GM23338 (cell line): ENCODE data around the gene ASB8. TPM values are rescaled to one million over a fixed set of nuclear protein-coding genes. Genes with fewer than 3 reads are reported as not detected.

Source experiments
- ATAC-seq: fragments of 200-7000 bp; cut with Tn5 transposase; 3 replicates; pipeline ENCODE4 v1.9.1; 2020
- DNase-seq: peaks from one replicate; pipeline ENCODE4 v3.0.0-alpha.2; 2015; ENCODE audit warnings: low spot score
- H2AFZ ChIP-seq: fragments of 200-600 bp; sonication (generic); 2 replicates; pipeline ENCODE4 v1.8.0; 2016; ENCODE audit warnings: antibody characterized with exemption, mild to moderate bottlenecking, moderate library complexity
- H3F3A ChIP-seq: fragments of 200-600 bp; sonication (generic); replicated peaks from 2 replicates; pipeline ENCODE4 v1.8.0; 2017; ENCODE audit warnings: antibody characterized with exemption, mixed run types, low read depth
- H3K27ac ChIP-seq: fragments of 200-600 bp; sonication (generic); 2 replicates; pipeline ENCODE4 v1.6.1; 2016; ENCODE audit warnings: low read depth
- H3K27me3 ChIP-seq: fragments of 200-600 bp; sonication (generic); 2 replicates; pipeline ENCODE4 v1.8.0; 2016; ENCODE audit warnings: mild to moderate bottlenecking, mixed run types, moderate library complexity; ENCODE audit not compliant: insufficient read depth
- H3K36me3 ChIP-seq: fragments of 200-600 bp; sonication (generic); 2 replicates; pipeline ENCODE4 v1.8.0; 2016; ENCODE audit warnings: mild to moderate bottlenecking; ENCODE audit not compliant: insufficient read depth
- H3K4me1 ChIP-seq: fragments of 200-600 bp; sonication (generic); 2 replicates; pipeline ENCODE4 v1.8.0; 2016; ENCODE audit warnings: mild to moderate bottlenecking, moderate library complexity; ENCODE audit not compliant: insufficient read depth
- H3K4me2 ChIP-seq: fragments of 200-600 bp; sonication (generic); 2 replicates; pipeline ENCODE4 v1.7.1; 2017; ENCODE audit warnings: mixed run types
- H3K4me3 ChIP-seq: fragments of 200-600 bp; sonication (generic); 2 replicates; pipeline ENCODE4 v1.6.1; 2016; ENCODE audit warnings: mixed run types
- H3K79me2 ChIP-seq: fragments of 200-600 bp; sonication (generic); replicated peaks from 2 replicates; pipeline ENCODE4 v1.8.0; 2017; ENCODE audit warnings: mild to moderate bottlenecking; ENCODE audit not compliant: insufficient read depth
- H3K9me2 ChIP-seq: fragments of 200-600 bp; sonication (generic); 2 replicates; pipeline ENCODE4 v1.8.0; 2017; ENCODE audit not compliant: insufficient read depth
- H4K20me1 ChIP-seq: fragments of 200-600 bp; sonication (generic); replicated peaks from 2 replicates; pipeline ENCODE4 v1.8.0; 2017; ENCODE audit warnings: mild to moderate bottlenecking; ENCODE audit not compliant: insufficient read depth
- H3K27ac Mint-ChIP-seq: 2 replicates; pipeline ENCODE4 v1.8.0; 2020; ENCODE audit warnings: inconsistent platforms, mild to moderate bottlenecking, moderate library complexity, mixed read lengths
- H3K27me3 Mint-ChIP-seq: 3 replicates; pipeline ENCODE4 v1.8.0; 2022; ENCODE audit warnings: low read depth, mild to moderate bottlenecking, moderate library complexity, mixed read lengths, inconsistent platforms; ENCODE audit not compliant: insufficient read depth, poor library complexity
- H3K36me3 Mint-ChIP-seq: 3 replicates; pipeline ENCODE4 v1.8.0; 2021; ENCODE audit warnings: low read depth, mild to moderate bottlenecking, inconsistent platforms, moderate library complexity, mixed read lengths
- H3K4me1 Mint-ChIP-seq: 3 replicates; pipeline ENCODE4 v1.8.0; 2020; ENCODE audit warnings: mild to moderate bottlenecking, inconsistent platforms, mixed read lengths
- H3K4me3 Mint-ChIP-seq: 3 replicates; pipeline ENCODE4 v1.8.0; 2021; ENCODE audit warnings: moderate library complexity, mild to moderate bottlenecking, inconsistent platforms, mixed read lengths
- H3K9me3 Mint-ChIP-seq: 3 replicates; pipeline ENCODE4 v1.8.0; 2020; ENCODE audit warnings: moderate library complexity, mild to moderate bottlenecking, inconsistent platforms, mixed read lengths
- CREB1 ChIP-seq: fragments of 250-450 bp; sonication (Bioruptor Pico); IDR thresholded peaks from 2 replicates; pipeline ENCODE4 v1.5.0; 2020; ENCODE audit warnings: low read depth, mild to moderate bottlenecking, moderate library complexity
- ETS1 ChIP-seq: IDR thresholded peaks from 2 replicates; pipeline ENCODE4 v1.6.1; 2016; ENCODE audit warnings: antibody characterized with exemption
- EZH2 ChIP-seq: fragments of 200-600 bp; sonication (generic); IDR thresholded peaks from one replicate; pipeline ENCODE4 v1.8.0; 2017; ENCODE audit warnings: antibody characterized with exemption, mild to moderate bottlenecking, low read depth; ENCODE audit not compliant: unreplicated experiment
- EZH2phosphoT487 ChIP-seq: fragments of 200-600 bp; sonication (generic); IDR thresholded peaks from one replicate; pipeline ENCODE4 v1.8.1; 2018; ENCODE audit warnings: antibody characterized with exemption; ENCODE audit not compliant: unreplicated experiment
- NANOG ChIP-seq: IDR thresholded peaks from 2 replicates; pipeline ENCODE4 v1.6.1; 2016; ENCODE audit warnings: antibody characterized with exemption, borderline replicate concordance
- POLR2AphosphoS5 ChIP-seq: IDR thresholded peaks from 2 replicates; pipeline ENCODE4 v1.6.1; 2016; ENCODE audit warnings: antibody characterized with exemption, low read depth
- REST ChIP-seq: IDR thresholded peaks from one replicate; pipeline ENCODE4 v1.6.1; 2018; ENCODE audit warnings: antibody characterized with exemption; ENCODE audit not compliant: unreplicated experiment
- ZNF114 ChIP-seq: fragments of 250-450 bp; sonication (Bioruptor Pico); IDR thresholded peaks from 2 replicates; pipeline ENCODE4 v1.5.0; 2020; ENCODE audit warnings: mild to moderate bottlenecking, moderate library complexity
- polyA plus RNA-seq: library from polyadenylated mRNA; unstranded; fragments of >200 nt; fragmentation: Nextera tagmentation; extraction: Ambion mirVana; gene quantifications from 2 replicates; pipeline ENCODE4 v1.2.1, GENCODE V29; 2016
- total RNA-seq: library from RNA; depleted of rRNA; stranded (reverse); fragments of >200 nt; shearing (Covaris generic); gene quantifications from 2 replicates; pipeline ENCODE4 v1.2.3, GENCODE V29; 2014

ASB8 gene
- total and polyA plus RNA-seq, 2 experiments from 2014 or later: 5.4 to 8.4 TPM

- Mint-ChIP-seq H3K4me3 (peak within 1 kb of the TSS; percentile 91), H3K4me1 (peaks cover 15% of the 10 kb centered on the region), H3K9me3 (peaks cover 8% of the 10 kb centered on the region; the same call in 2 of the 3 replicates), H3K36me3 (peaks cover 8% of the 10 kb centered on the region), H3K27ac (peak within 1 kb of the TSS; percentile 95), H3K27me3 (peaks cover 9% of the 10 kb centered on the region)
- Histone ChIP-seq H3K4me3 (peak within 1 kb of the TSS; percentile 90), H3K27me3 (no peaks in the 10 kb centered on the region), H3K79me2 (peaks cover 23% of the 10 kb centered on the region), H3K27ac (peak within 1 kb of the TSS; percentile 93), H3F3A (no peaks in the 10 kb centered on the region), H3K9me2 (no peaks in the 10 kb centered on the region), H3K4me2 (peak within 1 kb of the TSS; percentile 90), H2AFZ (peak within 1 kb of the TSS; percentile 80; the same call in 1 of the 2 replicates), H4K20me1 (peaks cover 8% of the 10 kb centered on the region; the same call in 1 of the 2 replicates), H3K4me1 (peaks cover 14% of the 10 kb centered on the region), H3K36me3 (peaks cover 14% of the 10 kb centered on the region; the same call in 1 of the 2 replicates)
- TF ChIP-seq CREB1 (CRISPR knock-in tag) (0 out of 2 replicates have a peak, but pooled peaks have one; percentile 4), POLR2AphosphoS5 (peak; percentile 94), EZH2phosphoT487 (no peak), ETS1 (no peak), NANOG (peak; percentile 50), EZH2 (no peak), REST (no peak)
- ATAC-seq (peak; percentile 97), DNase-seq (peak; percentile 98)
Observed at GRCh38 chr12:48119078-48119833, 38.1 kb downstream of the ASB8 start, which contains the start of gene PFKM. Gene PFKM, plus strand, starts transcription at chr12:48119364. Its CDS starts 3,411 bp downstream, at chr12:48122775.

DNA sequence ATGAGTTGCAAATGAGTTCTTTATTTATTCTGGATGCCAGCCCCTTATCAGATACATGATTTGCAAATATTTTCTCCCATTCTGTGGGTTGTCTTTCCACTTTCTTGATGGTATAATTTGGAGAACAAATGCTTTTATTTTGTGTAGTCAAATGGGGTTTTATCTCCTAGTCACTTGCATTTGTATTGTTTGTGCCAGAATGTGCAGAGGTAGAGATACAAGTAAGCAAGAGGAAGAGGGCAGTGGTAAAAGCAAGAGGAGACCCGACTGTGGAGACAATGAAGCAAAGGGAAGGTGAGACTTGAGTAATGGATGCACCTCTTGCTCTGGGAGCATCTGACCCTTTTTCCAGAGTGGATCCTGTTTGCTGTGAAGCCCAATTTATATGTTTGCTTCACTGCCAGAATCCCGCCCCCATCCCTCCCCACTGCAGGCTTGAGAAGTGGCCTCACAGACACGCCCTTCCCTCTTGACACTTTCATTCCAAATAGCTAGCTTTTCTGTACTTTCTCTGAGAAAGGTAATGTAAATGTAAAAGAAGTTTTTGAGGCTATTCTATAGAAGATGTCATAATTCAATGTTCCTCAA is 38.9 kb downstream of the ASB8 start:
- Histone ChIP-seq H3K27me3 (no peaks in the 10 kb centered on the region), H4K20me1 (peaks cover 8% of the 10 kb centered on the region; the same call in 1 of the 2 replicates), H3K36me3 (peaks cover 8% of the 10 kb centered on the region; the same call in 1 of the 2 replicates), H3K9me2 (no peaks in the 10 kb centered on the region), H3K4me3 (peak overlapping the region; percentile 90), H3K27ac (peak overlapping the region; percentile 53; the same call in 1 of the 2 replicates), H3K4me1 (peaks cover 14% of the 10 kb centered on the region), H3K79me2 (peaks cover 23% of the 10 kb centered on the region), H3K4me2 (peak overlapping the region; percentile 74), H2AFZ (peak overlapping the region; percentile 11; the same call in 1 of the 2 replicates), H3F3A (no peaks in the 10 kb centered on the region)
- peaks cover 5% of the 10 kb centered on the region for H3K36me3 Mint-ChIP-seq
- peak; percentile 12; the same call in 2 of the 3 replicates for ATAC-seq
- peaks cover 15% of the 10 kb centered on the region for H3K4me1 Mint-ChIP-seq
- H3K27me3 Mint-ChIP-seq: peaks cover 9% of the 10 kb centered on the region
- peak; percentile 28 for DNase-seq
- H3K27ac Mint-ChIP-seq: no peak overlapping the region
- peak overlapping the region; percentile 91 for H3K4me3 Mint-ChIP-seq
- H3K9me3 Mint-ChIP-seq: peaks cover 8% of the 10 kb centered on the region; the same call in 2 of the 3 replicates
- TF ChIP-seq POLR2AphosphoS5 (no peak), CREB1 (CRISPR knock-in tag) (no peak), ZNF114 (CRISPR knock-in tag) (no peak), REST (no peak), EZH2 (no peak)
